IPS-18c (cell line): ENCODE data around the gene CCBE1.

ENCODE experiments used
- H3K4me3 ChIP-seq: 2 replicates; pipeline ENCODE4 v1.7.0; 2013; ENCODE audit warnings: low read depth, mild to moderate bottlenecking, low read length, moderate library complexity; ENCODE audit not compliant: insufficient read depth
- H3K9me3 ChIP-seq: one replicate; pipeline ENCODE4 v1.6.1; 2013; ENCODE audit warnings: mild to moderate bottlenecking, low read length, moderate library complexity; ENCODE audit not compliant: control insufficient read depth, insufficient read depth

The CCBE1 gene

GRCh38 chr18:59484561-59485328 is 212.5 kb downstream of the CCBE1 start:
- Histone ChIP-seq H3K9me3 (no peaks in the 10 kb centered on the region), H3K4me3 (no peak overlapping the region)

DNA sequence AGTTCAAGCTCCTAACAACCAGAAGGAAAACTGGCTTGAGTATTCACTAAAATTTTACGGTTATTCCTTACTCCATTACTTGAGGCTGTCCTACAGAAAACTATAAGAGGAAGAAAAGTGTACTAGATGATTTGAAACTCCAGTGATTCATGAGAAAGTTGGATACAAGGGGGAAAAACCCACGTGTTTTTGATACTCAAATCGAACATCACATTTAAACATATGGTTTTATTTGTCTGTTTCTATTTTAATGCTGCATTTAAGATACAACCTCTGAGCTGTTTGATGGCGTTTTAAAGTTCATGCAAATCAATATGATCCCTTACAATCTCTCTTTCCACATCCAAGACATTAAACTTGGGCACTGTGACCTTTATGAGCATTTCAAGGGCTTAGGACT is 213.1 kb downstream of the CCBE1 start:
- no peak overlapping the region for H3K4me3 ChIP-seq
- H3K9me3 ChIP-seq = no peaks in the 10 kb centered on the region

- Histone ChIP-seq H3K9me3 (no peaks in the 10 kb centered on the region), H3K4me3 (no peak overlapping the region)
Measured at GRCh38 chr18:59481436-59481835, 215.8 kb downstream of the CCBE1 start.

DNA sequence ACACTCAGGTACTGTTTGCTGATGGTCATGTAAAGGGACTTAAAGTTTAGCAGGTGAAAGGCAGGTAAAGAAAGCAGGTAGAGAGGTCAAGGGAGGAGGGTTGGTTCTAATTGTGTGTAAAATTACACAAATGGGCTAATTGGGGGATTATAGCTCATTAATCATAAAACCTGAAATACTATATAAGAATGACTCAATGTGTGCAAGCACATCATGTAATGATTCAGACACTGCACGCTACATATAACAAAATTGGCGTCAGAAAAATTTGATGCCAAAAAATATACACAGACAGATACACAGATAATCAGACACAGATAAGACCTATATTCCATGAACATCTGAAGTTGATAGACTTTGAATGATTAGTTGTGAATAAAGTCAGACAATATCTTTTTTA is 217.4 kb downstream of the CCBE1 start:
- no peak overlapping the region for H3K4me3 ChIP-seq
- H3K9me3 ChIP-seq = no peaks in the 10 kb centered on the region

DNA sequence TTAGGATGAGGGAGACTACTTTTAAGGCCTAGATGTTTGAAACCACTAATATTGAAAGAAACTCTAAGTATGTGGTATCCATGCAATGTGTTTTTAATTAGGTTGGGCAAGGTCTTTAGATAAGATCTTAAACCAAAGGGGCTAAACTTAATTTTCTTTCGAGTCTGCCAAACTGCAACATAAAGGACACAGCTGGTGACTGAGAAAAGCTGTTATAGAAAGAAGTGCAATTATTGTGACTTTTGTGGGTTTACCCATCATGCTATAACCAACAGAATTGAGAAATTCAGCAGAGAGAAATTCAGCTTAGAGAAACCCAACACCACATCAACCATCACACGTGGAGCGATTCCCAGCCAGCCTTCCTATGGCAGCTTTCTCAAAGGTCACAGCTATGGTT is 218.6 kb downstream of the CCBE1 start:
- Histone ChIP-seq H3K9me3 (no peaks in the 10 kb centered on the region), H3K4me3 (no peak overlapping the region)

DNA sequence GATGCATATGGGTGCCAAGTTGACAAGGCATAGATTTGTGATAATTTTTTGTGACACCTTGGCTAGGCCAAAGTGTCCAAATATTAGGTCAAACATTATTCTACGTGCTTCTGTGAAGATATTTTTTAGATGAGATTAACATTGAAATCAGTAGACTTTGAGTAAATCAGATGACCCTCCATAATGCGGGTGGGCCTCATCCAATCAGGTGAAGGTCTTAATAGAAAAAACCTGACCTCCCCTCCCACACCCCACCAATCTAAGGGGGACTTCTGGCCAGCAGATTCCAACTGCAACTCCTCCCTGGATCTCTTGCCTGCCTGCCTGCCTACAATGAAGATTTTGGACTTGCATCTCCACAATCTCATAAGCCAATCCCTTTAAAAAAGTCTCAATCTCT is 219.4 kb downstream of the CCBE1 start:
- H3K9me3 ChIP-seq = no peaks in the 10 kb centered on the region
- no peak overlapping the region for H3K4me3 ChIP-seq

- no peaks in the 10 kb centered on the region for H3K9me3 ChIP-seq
Measured at GRCh38 chr18:59470561-59471121, 226.6 kb downstream of the CCBE1 start.

GRCh38 chr18:59469463-59470180 is 227.6 kb downstream of the CCBE1 start:
- H3K9me3 ChIP-seq = no peaks in the 10 kb centered on the region
- no peak overlapping the region for H3K4me3 ChIP-seq

More at GRCh38 chr18:59470561-59471121, 226.6 kb downstream of the CCBE1 start:
- no peak overlapping the region for H3K4me3 ChIP-seq

- H3K9me3 ChIP-seq = no peaks in the 10 kb centered on the region
Measured at GRCh38 chr18:59468821-59469220, 228.4 kb downstream of the CCBE1 start.

DNA sequence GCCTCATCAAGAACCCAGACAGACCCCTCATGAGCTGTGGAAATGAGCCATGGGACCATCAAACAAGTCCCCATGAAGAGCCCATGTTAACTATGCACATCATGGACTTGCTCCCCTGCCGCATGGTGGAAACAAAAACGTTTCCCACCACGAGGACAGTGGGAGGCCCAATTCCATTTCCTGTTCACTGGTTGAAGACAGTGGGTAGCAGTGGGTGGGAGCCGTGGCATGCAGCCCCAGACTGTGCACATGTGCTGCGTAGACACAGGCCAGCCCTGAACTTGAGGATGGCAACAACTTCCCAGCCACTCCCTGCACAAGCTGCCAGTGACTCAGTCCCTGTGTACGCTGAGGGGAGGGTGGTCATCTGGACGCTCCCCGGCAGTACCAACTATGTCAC is 229.7 kb downstream of the CCBE1 start:
- Histone ChIP-seq H3K4me3 (no peak overlapping the region), H3K9me3 (no peaks in the 10 kb centered on the region)

More at GRCh38 chr18:59468821-59469220, 228.4 kb downstream of the CCBE1 start:
- no peak overlapping the region for H3K4me3 ChIP-seq

DNA sequence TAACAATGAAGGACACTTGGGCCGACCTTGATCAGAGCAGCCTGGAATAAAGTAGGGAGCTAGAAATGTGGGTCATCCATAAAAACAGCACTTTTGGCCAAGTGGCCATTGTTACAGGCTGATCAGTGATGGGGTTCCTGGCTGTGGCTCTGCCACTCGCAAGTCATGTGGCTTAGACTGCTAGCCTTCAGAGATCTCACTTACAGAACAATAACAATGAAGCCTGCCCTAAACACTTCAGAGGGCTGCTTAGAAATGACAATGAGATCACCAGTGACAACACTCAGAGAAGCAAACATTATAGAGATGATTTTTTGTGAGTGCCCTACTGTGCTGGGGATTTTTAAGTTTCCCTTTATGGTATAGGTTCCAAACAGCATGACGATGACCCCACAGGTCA is 230.2 kb downstream of the CCBE1 start:
- H3K9me3 ChIP-seq = no peaks in the 10 kb centered on the region
- H3K4me3 ChIP-seq = no peak overlapping the region

- Histone ChIP-seq H3K4me3 (no peak overlapping the region), H3K9me3 (no peaks in the 10 kb centered on the region)
Measured at GRCh38 chr18:59464486-59464885, 232.7 kb downstream of the CCBE1 start.

DNA sequence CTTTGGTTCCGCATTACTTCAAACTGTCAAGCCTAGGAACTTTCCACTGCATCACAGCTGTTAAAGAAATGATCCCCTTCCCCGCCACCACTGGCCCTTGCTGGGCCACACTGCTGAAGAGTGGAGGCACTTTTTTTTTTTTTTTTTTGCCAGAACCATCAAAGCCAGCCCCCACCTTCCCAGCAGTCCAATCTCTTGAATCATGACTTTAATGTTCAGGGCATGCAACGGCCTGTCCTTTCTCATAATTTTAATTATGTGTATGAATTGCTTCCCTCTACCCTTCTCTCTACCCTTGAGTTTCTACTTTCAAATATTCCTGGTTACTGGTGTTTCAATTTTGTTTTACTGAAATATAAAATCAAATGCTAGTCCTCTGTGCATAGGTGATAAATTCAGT is 236.1 kb downstream of the CCBE1 start:
- Histone ChIP-seq H3K9me3 (no peaks in the 10 kb centered on the region), H3K4me3 (no peak overlapping the region)

GRCh38 chr18:59460072-59460420 is 237.2 kb downstream of the CCBE1 start:
- Histone ChIP-seq H3K9me3 (no peaks in the 10 kb centered on the region), H3K4me3 (no peak overlapping the region)

DNA sequence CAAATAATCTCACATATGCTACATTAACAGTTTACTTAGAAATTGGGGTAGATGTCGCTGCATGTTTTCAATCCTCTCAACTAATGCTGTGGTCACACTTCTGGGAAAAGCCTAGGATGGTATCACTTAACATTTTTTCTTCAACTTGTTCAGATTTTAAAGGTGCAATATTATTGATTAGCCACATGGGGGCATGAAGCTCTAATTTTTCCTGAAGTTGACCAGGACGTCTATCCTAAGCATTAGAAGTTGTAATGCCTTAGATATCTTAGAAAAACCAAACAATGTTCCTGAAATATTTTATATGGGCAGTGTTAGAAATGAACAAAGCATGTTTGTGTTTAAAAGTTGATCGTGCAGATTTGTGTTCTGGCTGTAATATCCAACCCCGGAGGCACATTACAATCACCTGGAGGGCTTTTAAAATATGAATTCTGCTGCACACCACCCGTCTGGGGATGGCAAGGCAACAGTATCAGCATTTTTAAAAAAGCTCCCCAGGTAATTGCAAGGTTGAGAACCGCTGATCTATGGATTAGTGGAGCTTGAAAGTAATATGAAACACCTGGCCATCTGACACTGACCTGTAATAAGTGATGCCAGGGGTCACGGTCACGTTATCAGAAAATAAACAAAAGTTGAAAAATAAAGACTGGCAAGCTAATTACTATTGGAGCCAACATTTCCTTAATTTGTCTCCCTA is 237.7 kb downstream of the CCBE1 start:
- Histone ChIP-seq H3K9me3 (no peaks in the 10 kb centered on the region), H3K4me3 (no peak overlapping the region)

DNA sequence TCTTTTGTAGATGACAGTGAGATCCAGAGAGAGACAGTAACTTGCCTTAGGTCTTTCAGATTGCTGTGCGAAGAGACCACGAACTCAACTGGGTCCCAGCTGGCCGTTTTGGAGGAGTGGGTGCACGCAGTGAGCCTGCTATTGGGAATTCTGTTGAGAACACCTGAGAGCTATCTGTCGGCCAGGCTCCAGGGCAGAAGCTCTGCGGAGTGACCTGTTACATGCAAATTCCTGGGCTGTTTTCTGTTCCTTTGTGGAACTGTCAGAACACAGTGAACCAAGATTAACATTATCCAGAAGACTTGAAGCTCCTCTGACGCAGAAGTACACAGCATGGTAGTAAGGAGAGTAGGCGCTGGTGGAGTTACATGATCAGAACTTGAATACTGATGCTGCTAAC is 238.6 kb downstream of the CCBE1 start:
- H3K9me3 ChIP-seq = no peaks in the 10 kb centered on the region
- no peak overlapping the region for H3K4me3 ChIP-seq

DNA sequence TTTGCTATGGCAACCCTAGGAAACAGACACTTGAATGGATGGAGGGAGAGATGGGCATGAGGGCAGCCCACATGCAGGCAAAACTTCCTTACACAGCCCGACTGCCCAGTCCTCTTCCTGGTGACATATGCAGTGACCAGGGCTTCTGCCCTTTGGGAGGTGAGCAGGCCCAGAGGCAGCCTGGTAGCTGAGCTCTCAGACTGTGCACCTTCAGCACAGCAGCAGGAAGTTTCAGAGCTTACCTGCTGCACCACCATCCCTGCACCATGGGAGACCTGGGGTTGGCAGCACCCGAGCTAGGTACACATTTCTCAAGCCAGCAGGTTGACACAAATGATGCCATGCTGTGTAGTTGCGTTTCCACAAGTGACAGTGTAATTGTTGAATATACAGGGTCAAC is 240.6 kb downstream of the CCBE1 start:
- Histone ChIP-seq H3K9me3 (no peaks in the 10 kb centered on the region), H3K4me3 (no peak overlapping the region)
